ENCODE results near the gene ARHGAP24.

Gene ARHGAP24

GRCh38 chr4:85580489-85580888 is 105.5 kb downstream of the ARHGAP24 start:
- DNase-seq (ENCODE audit: low read depth in 2 of 2) = no peak

- no peak for DNase-seq (ENCODE audit: low read depth in 2 of 2)
Measured at GRCh38 chr4:85587952-85588351, 113.0 kb downstream of the ARHGAP24 start.

- DNase-seq (ENCODE audit: low read depth in 2 of 2) = no peak
Measured at GRCh38 chr4:85591406-85592098, 116.6 kb downstream of the ARHGAP24 start.

GRCh38 chr4:85595098-85595775 is 120.3 kb downstream of the ARHGAP24 start:
- no peak for DNase-seq (ENCODE audit: low read depth in 2 of 2)

GRCh38 chr4:85595796-85596559 is 121.0 kb downstream of the ARHGAP24 start:
- DNase-seq (ENCODE audit: low read depth in 2 of 2) = no peak

GRCh38 chr4:85598936-85599335 is 124.0 kb downstream of the ARHGAP24 start:
- no peak for DNase-seq (ENCODE audit: low read depth in 2 of 2)

- peak; percentile 12 to 21 for DNase-seq (ENCODE audit: low read depth in 2 of 2)
Measured at GRCh38 chr4:85600501-85600900, 125.6 kb downstream of the ARHGAP24 start.

- no peak for DNase-seq (ENCODE audit: low read depth in 2 of 2)
Measured at GRCh38 chr4:85603437-85604336, 128.7 kb downstream of the ARHGAP24 start.

GRCh38 chr4:85606505-85606904 is 131.6 kb downstream of the ARHGAP24 start:
- no peak for DNase-seq (ENCODE audit: low read depth in 2 of 2)

- no peak for DNase-seq (ENCODE audit: low read depth in 2 of 2)
Measured at GRCh38 chr4:85607624-85608023, 132.7 kb downstream of the ARHGAP24 start.

- no peak for DNase-seq (ENCODE audit: low read depth in 2 of 2)
Measured at GRCh38 chr4:85610450-85610849, 135.5 kb downstream of the ARHGAP24 start.

- DNase-seq (ENCODE audit: low read depth in 2 of 2) = no peak
Measured at GRCh38 chr4:85611661-85612060, 136.7 kb downstream of the ARHGAP24 start.

- no peak for DNase-seq (ENCODE audit: low read depth in 2 of 2)
Measured at GRCh38 chr4:85613901-85614300, 139.0 kb downstream of the ARHGAP24 start.

- DNase-seq (ENCODE audit: low read depth in 2 of 2) = no peak
Measured at GRCh38 chr4:85615952-85616351, 141.0 kb downstream of the ARHGAP24 start.

- DNase-seq (ENCODE audit: low read depth in 2 of 2) = no peak
Measured at GRCh38 chr4:85617202-85617601, 142.3 kb downstream of the ARHGAP24 start.

GRCh38 chr4:85632981-85633380 is 158.0 kb downstream of the ARHGAP24 start:
- DNase-seq (ENCODE audit: low read depth in 2 of 2) = no peak

GRCh38 chr4:85637778-85638177 is 162.8 kb downstream of the ARHGAP24 start:
- DNase-seq (ENCODE audit: low read depth in 2 of 2) = no peak

GRCh38 chr4:85639946-85640345 is 165.0 kb downstream of the ARHGAP24 start:
- no peak for DNase-seq (ENCODE audit: low read depth in 2 of 2)

- no peak for DNase-seq (ENCODE audit: low read depth in 2 of 2)
Measured at GRCh38 chr4:85642356-85643100, 167.6 kb downstream of the ARHGAP24 start.

- no peak for DNase-seq (ENCODE audit: low read depth in 2 of 2)
Measured at GRCh38 chr4:85644061-85644460, 169.1 kb downstream of the ARHGAP24 start.

- no peak for DNase-seq (ENCODE audit: low read depth in 2 of 2)
Measured at GRCh38 chr4:85650908-85651307, 176.0 kb downstream of the ARHGAP24 start.
